HG02870 (cell line): ENCODE results near the gene TXNRD1.
"Not testable (repeated sequence)": the region's sequence is repeated elsewhere in the genome, so short reads cannot be mapped to it uniquely, and the experiment has no call there.

Source experiments
- ATAC-seq: cut with Tn5 transposase; IDR thresholded peaks from one replicate; pipeline ENCODE4 v1.9.1; 2021; ENCODE audit warnings: mild to moderate bottlenecking, moderate library complexity; ENCODE audit not compliant: unreplicated experiment

TXNRD1 gene

GRCh38 chr12:104232609-104233280, 17.2 kb downstream of the TXNRD1 start:
- no peak for ATAC-seq

- no peak for ATAC-seq
These were observed 19.4 kb downstream of the TXNRD1 start for GRCh38 chr12:104234926-104235499.

DNA sequence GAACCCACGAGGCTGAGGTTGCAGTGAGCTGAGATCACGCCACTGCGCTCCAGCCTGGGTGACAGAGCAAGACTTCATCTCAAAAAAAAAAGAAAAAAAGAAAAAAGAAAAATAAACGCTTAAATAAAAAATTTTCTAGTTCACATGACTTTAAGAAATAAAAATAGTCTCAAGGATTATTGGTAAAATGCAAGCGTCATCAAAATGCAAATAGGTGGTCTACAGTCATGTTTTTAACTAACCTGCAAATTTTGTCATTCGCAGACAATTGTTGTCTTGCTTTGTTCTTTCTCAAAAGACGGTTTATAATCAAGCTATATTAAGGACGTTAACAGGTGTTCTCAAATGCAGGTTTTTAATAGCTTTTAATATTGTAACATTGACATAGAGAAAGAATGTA, 22.4 kb downstream of the TXNRD1 start:
- ATAC-seq, result no peak

GRCh38 chr12:104242546-104243206, 27.1 kb downstream of the TXNRD1 start:
- ATAC-seq, result no peak

GRCh38 chr12:104243551-104243950, 28.0 kb downstream of the TXNRD1 start:
- no peak for ATAC-seq

DNA sequence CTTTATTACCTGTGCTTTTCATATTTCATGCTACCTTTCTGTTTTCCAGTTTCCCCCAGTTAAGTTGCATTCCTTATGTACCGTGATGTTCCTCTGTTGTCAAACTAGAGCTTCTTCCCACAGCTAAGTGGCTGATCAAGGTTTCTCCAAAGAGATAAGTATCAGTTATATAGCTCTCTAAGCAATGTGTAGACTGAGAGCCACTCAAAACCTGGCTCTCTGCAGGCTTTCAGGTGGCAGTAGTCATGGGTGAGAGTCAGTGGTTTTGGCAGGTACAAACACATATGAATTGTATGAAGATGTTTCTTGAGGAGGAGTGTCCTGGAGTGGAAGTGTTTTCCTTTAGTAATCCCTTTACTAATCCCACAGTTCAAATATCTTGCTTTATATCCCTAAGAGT, 28.4 kb downstream of the TXNRD1 start:
- no peak for ATAC-seq

DNA sequence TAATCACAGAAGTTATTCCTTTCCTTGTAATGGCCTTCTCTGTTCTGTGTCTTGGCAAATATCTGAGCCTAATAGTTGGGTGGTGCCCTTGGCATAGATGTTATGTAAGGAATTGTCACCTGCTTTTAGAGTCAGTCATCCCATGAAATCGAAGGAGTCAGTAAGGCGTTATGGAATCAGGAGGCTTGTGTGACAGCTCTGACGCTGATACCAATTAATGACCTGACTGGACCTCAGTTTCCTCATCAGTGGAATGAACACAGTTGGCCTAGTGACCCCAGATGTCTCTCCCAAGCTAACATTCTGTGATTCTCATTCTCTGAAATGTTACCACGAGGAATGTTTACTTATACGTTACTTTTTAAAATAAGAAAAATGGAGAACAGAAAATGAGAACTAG, 32.1 kb downstream of the TXNRD1 start:
- no peak for ATAC-seq

DNA sequence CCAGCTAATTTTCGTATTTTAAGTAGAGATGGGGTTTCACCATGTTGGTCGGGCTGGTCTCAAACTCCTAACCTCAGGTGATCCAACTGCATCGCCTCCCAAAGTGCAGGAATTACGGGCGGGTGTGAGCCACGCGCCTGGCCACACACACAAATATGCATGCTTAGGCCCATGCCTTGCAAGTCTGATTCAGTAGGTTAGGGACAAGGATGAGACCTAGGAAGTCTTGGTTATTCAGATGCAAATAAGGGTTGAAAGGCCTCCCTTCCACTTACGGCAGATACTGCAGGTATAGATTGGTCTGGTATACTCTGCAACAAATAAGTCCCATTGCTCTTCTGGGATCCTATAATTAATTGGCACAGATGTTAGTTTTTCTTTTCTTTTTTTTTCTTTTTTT, 32.9 kb downstream of the TXNRD1 start:
- ATAC-seq, result no peak

- ATAC-seq, result no peak
These were observed 33.4 kb downstream of the TXNRD1 start for GRCh38 chr12:104249017-104249416.

DNA sequence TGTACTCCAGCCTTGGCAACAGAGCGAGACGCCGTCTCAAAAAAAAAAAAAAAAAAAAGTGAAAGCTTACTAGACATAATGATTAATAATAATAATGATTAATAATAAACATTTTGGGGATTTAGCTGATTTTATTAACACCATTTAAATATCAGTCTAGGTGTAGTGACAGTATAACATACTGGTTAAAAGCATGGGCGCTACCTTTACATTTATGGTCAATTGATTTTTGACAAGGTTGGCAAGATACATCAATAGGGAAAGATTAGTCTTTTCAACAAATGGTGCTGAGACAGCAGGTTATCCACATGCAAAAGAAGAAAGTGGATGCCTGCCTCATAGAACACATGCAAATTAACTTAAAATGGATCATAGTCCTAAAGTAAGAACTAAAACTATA, 34.3 kb downstream of the TXNRD1 start:
- ATAC-seq, result no peak

GRCh38 chr12:104250366-104251125, 35.0 kb downstream of the TXNRD1 start:
- no peak for ATAC-seq

DNA sequence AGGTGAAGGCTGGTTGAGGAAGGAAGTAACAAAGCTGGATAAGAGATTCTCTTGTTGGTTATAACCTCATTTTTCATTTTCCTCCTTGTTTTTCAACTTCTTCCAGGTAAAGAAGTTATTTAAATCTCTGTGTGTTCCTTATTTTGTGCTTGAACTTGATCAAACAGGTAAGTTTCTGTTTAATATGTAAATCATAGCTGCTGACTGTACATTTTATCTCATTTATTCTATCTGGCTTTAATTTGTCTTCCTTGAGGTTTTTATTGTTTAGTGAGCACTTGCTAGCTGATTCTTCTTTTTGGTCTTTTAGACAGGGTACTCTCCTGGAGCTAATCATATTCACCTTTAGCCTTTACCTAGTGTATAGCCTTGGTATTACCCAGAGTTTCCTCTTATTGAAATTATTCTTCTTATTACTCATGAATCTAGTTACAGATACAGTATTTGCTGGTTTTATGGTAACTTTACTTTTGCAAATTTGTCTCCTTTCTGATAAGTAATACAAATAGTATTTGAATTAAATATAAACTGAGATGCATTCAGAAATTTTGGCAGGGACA, 42.4 kb downstream of the TXNRD1 start:
- no peak for ATAC-seq

- ATAC-seq, result no peak
These were observed 43.0 kb downstream of the TXNRD1 start for GRCh38 chr12:104258476-104259067.

DNA sequence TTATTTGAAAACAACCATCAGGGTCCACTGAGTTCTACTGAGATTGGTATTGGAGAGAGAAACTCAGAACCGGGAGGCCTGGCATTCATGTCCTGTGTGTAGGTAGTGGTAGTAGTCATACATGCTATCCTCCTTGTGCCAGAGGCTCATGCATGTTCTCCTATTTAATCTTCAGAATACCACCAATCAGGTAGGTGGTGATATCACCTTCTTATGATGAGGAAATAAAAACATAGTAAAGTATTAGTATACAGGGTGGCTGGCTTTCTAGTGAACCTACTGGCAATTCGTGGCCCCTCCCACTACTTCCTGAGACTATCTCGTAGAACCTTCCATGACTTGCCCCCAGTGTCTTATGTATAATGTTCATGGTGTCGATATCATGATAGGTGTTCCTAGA, 47.4 kb downstream of the TXNRD1 start:
- ATAC-seq, result no peak

- no peak for ATAC-seq
These were observed 48.2 kb downstream of the TXNRD1 start for GRCh38 chr12:104263580-104264358.

- not testable (repeated sequence) for ATAC-seq
These were observed 49.9 kb downstream of the TXNRD1 start for GRCh38 chr12:104265436-104265835.

GRCh38 chr12:104272938-104273337, 57.4 kb downstream of the TXNRD1 start:
- no peak for ATAC-seq

DNA sequence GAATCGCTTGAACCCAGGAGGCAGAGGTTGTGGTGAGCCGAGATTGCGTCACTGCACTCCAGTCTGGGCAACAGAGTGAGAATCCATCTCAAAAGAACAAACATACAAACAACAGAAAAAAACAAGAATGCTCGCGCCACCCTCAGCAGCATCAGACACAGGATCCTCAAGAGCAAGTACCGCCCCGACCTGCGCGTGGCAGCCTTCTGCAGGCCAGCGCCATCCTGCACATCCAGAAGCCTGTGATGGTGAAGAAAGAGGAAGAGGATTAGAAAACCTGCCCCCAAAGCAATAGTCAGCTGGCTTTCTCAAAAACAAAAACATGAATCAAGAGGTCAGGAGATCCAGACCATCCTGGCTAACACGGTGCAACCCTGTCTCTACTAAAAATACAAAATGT, 57.9 kb downstream of the TXNRD1 start:
- no peak for ATAC-seq

DNA sequence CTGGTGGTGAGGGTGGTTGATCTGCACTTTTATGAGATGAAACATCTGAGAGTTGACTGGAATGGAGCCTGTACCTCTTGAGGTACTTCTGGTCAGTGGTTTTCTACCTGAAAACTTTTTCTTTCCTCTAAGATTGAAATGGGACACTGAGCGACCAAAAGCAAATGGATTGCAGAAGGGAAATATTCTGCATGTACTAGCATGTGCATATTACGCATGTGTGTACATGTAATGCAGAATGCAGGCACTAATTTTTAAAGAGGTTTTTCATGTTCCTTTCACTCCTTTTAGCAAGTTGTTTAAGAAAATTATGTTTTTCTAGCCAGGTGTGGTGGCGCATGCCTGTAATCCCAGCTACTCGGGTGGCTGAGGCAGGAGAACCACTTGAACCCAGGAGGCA, 59.2 kb downstream of the TXNRD1 start:
- no peak for ATAC-seq

DNA sequence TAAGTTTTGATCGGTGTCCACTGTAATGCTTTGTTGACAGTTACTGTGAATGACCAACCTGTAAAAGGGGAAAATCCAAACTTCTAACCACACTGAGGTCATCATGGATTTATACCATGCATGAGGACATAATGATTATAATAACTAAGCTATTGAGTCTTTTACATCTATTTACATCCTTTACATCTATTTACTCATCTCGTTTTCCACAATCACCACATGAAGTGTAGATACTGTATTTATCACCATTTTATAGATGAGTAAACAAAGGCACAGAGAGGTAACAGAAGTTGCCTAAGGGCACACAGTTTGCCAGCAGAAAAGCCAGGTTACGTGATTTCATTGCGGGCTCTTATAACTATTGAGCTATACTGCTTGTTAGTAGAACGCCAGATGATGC, 60.1 kb downstream of the TXNRD1 start:
- ATAC-seq, result no peak
